GM19395 (cell line): ENCODE results near the gene WNT8B.

Experiments
- ATAC-seq: cut with Tn5 transposase; IDR thresholded peaks from one replicate; pipeline ENCODE4 v1.9.1; 2021; ENCODE audit warnings: mild to moderate bottlenecking, moderate library complexity; ENCODE audit not compliant: unreplicated experiment

Gene WNT8B

GRCh38 chr10:100518761-100519241, 56.0 kb downstream of the WNT8B start:
- no peak for ATAC-seq

GRCh38 chr10:100519311-100520051, 56.7 kb downstream of the WNT8B start, which contains the start of gene SEC31B:
TSS of gene SEC31B (minus strand) at chr10:100519861. CDS start at chr10:100516952, 2,909 bp downstream.
- no peak for ATAC-seq

GRCh38 chr10:100520811-100521210, 58.0 kb downstream of the WNT8B start:
- no peak for ATAC-seq

- no peak for ATAC-seq
Observed at GRCh38 chr10:100522107-100522801, 59.4 kb downstream of the WNT8B start.

GRCh38 chr10:100522945-100523344, 60.1 kb downstream of the WNT8B start:
- no peak for ATAC-seq

- ATAC-seq, result no peak
Observed at GRCh38 chr10:100524206-100524605, 61.4 kb downstream of the WNT8B start.

GRCh38 chr10:100524638-100525037, 61.8 kb downstream of the WNT8B start:
- no peak for ATAC-seq

GRCh38 chr10:100528123-100528886, 65.5 kb downstream of the WNT8B start:
- ATAC-seq, result no peak

GRCh38 chr10:100528921-100529474, 66.2 kb downstream of the WNT8B start:
- ATAC-seq, result peak; percentile 33

- ATAC-seq, result peak; percentile 60
Observed at GRCh38 chr10:100529475-100530298, 66.9 kb downstream of the WNT8B start, which contains the start of gene NDUFB8. TSS of gene NDUFB8 (minus strand) at chr10:100529871. CDS start at chr10:100529851, 20 bp downstream.

- no peak for ATAC-seq
Observed at GRCh38 chr10:100531761-100532160, 69.0 kb downstream of the WNT8B start.
